Natural killer cell treated with Interleukin-12 subunit alpha and Interleukin-12 subunit beta and Interleukin-15 and Interleukin-18, amount 100 ng/mL, for 72 hours (primary cell): ENCODE results near the gene HIPK2. TPM values are rescaled to one million over a fixed set of nuclear protein-coding genes. Genes with fewer than 3 reads are reported as not detected.

Source experiments
- ATAC-seq, 2 donors: fragments of 150-1000 bp; cut with Tn5 transposase in 1 of 2; sonication (Bioruptor Pico), chemical (Tn5 transposase) in 1 of 2; 2 replicates each; pipeline ENCODE4 v1.10.0; 2021
- DNase-seq: peaks from one replicate; pipeline ENCODE4 v3.0.0; 2022; ENCODE audit warnings: low spot score
- H3K27ac Mint-ChIP-seq, 2 donors: 1 replicate in 1 of 2; 2 replicates in 1 of 2; pipeline ENCODE4 v1.8.0; 2022; ENCODE audit warnings: mixed read lengths in 2 of 2, mild to moderate bottlenecking in 1 of 2, moderate library complexity in 1 of 2
- H3K27me3 Mint-ChIP-seq, 2 donors: 1 replicate in 1 of 2; 2 replicates in 1 of 2; pipeline ENCODE4 v1.8.0; 2022; ENCODE audit warnings: mixed read lengths in 2 of 2
- H3K36me3 Mint-ChIP-seq: one replicate; pipeline ENCODE4 v1.8.0; 2022; ENCODE audit warnings: mixed read lengths
- H3K4me1 Mint-ChIP-seq, 2 donors: 1 replicate in 1 of 2; 2 replicates in 1 of 2; pipeline ENCODE4 v1.8.0; 2022; ENCODE audit warnings: low read depth in 2 of 2, mixed read lengths in 2 of 2, mild to moderate bottlenecking in 1 of 2
- H3K4me3 Mint-ChIP-seq: one replicate; pipeline ENCODE4 v1.8.0; 2022; ENCODE audit warnings: mixed read lengths
- H3K9me3 Mint-ChIP-seq: 2 replicates; pipeline ENCODE4 v1.8.0; 2022; ENCODE audit warnings: mixed read lengths
- total RNA-seq, 2 donors: library from RNA; stranded (reverse); gene quantifications; one replicate each; pipeline ENCODE4 v1.2.3, GENCODE V29; 2022

The HIPK2 gene
- total RNA-seq, 2 donors from 2014 or later: 152 to 245 TPM

DNA sequence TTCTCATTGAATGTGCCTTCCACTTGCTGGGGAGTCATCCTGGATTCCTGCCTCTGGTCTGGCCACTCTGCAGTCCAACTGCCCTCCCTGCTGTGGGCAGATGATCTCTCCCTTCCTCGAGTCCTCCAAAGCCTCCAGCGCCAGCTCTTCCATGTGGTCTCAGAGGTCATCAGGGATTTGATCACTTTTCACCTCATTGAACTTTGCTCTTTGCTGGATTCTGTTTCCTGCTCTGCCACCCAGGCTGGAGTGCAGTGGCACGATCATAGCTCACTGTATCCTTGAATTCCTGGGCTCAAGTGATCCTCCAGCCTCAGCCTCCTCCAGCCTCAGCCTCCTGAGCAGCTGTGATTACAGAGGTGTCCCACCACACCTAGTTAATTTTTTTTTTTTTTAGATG is 29.2 kb upstream of the HIPK2 start:
- Mint-ChIP-seq H3K27ac (peak overlapping the region in 1 of 2 donors; percentile 84), H3K36me3 (peaks cover 24% of the 10 kb centered on the region), H3K27me3 (no peaks in the 10 kb centered on the region), H3K4me1 (peaks cover 33 to 52% of the 10 kb centered on the region in 2 donors), H3K9me3 (peaks cover 11% of the 10 kb centered on the region), H3K4me3 (no peak overlapping the region)
- DNase-seq: no peak
- no peak for ATAC-seq

DNA sequence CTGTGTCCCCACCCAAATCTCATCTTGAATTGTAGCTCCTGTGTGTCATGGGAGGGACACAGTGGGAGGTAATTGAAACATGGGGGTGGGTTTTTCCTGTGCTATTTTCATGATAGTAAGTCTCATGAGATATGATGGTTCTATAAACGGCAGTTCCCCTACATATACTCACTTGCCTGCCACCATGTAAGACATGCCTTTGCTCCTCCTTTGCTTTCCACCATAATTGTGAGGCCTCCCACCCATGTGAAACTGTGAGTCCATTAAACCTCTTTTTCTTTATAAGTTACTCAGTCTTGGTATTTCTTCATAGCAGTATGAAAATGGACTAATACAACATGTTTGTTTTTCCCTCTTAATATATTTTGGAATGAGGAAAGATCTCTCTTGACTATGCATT is 26.8 kb upstream of the HIPK2 start:
- no peak for DNase-seq
- Mint-ChIP-seq H3K4me1 (peaks cover 24 to 41% of the 10 kb centered on the region in 2 donors), H3K9me3 (peaks cover 11% of the 10 kb centered on the region), H3K4me3 (no peak overlapping the region), H3K27ac (peak overlapping the region in 1 of 2 donors; percentile 50), H3K27me3 (no peaks in the 10 kb centered on the region), H3K36me3 (peaks cover 24% of the 10 kb centered on the region)
- ATAC-seq: no peak

DNA sequence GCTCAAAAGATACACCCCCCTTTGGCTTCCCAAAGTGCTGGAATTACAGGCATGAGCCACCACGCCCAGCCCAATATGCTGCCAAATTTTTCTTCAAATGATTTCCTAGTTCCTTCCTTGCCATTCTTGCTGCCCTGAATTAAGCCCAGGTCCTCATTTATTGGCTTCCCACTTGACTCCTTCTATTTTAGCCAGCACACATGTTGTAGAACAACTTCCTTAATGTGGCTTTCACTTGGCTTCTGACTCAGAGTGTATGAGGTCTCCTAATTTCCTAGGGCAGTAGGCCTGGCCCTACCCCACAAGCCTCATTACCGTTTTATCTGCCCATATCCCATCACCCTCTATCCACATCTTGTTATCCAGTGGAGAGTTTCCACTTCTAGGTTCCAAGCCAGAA is 21.8 kb upstream of the HIPK2 start:
- no peak overlapping the region for H3K4me3 Mint-ChIP-seq
- peak overlapping the region in 1 of 2 donors; percentile 76 for H3K27ac Mint-ChIP-seq
- no peak for DNase-seq
- peaks cover 12% of the 10 kb centered on the region for H3K9me3 Mint-ChIP-seq
- peaks cover 25% of the 10 kb centered on the region for H3K36me3 Mint-ChIP-seq
- H3K27me3 Mint-ChIP-seq: no peaks in the 10 kb centered on the region
- peak in 1 of 2 donors; percentile 56 for ATAC-seq
- H3K4me1 Mint-ChIP-seq: peaks cover 25 to 39% of the 10 kb centered on the region in 2 donors

DNA sequence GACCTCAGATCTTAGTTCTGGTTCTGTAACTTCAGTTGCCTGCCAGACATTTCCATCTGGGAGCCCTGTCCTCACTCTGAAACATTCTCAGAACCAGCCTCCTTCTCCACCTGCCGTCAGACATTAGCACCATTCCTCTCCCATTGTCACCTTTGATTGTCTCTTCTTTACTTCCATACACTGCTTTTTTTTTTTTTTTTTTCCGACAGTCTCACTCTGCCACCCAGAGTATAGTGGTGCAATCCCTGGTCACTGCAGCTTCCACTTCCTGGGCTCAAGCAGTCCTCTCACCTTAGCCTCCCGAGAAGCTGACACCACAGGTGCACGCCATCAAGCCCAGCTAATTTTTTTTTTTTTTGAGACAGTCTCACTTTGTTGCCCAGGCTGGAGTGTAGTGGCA is 21.1 kb upstream of the HIPK2 start:
- DNase-seq (no peak), ATAC-seq (no peak)
- peaks cover 25 to 36% of the 10 kb centered on the region in 2 donors for H3K4me1 Mint-ChIP-seq
- H3K27me3 Mint-ChIP-seq: no peaks in the 10 kb centered on the region
- peaks cover 12% of the 10 kb centered on the region for H3K9me3 Mint-ChIP-seq
- H3K36me3 Mint-ChIP-seq: peaks cover 22% of the 10 kb centered on the region
- H3K4me3 Mint-ChIP-seq: no peak overlapping the region
- H3K27ac Mint-ChIP-seq: peak overlapping the region in 1 of 2 donors; percentile 76

DNA sequence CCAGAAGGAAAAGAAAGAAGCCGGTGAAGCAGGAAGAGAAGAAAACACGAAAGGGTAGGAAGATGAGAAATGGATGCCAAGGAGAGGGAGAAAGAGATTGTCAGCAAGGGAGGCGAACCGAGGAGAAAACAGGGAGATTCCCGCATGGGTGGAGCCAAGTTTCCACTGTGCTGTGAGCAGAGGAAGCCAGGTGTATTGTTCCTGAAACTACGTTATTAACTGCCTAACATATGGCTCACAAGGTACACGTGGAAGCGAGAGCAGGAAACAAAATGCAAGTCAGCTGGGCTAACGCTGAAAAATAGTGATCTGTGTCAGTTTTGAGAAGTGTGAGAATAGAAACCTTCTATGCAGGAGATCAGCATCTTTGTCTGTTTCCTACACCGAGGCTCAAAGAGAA is 20.4 kb upstream of the HIPK2 start:
- DNase-seq (no peak), ATAC-seq (no peak)
- peaks cover 12% of the 10 kb centered on the region for H3K9me3 Mint-ChIP-seq
- H3K27ac Mint-ChIP-seq: peak overlapping the region in 1 of 2 donors; percentile 67
- peaks cover 25 to 35% of the 10 kb centered on the region in 2 donors for H3K4me1 Mint-ChIP-seq
- no peak overlapping the region for H3K4me3 Mint-ChIP-seq
- H3K36me3 Mint-ChIP-seq: peaks cover 20% of the 10 kb centered on the region
- no peaks in the 10 kb centered on the region for H3K27me3 Mint-ChIP-seq

DNA sequence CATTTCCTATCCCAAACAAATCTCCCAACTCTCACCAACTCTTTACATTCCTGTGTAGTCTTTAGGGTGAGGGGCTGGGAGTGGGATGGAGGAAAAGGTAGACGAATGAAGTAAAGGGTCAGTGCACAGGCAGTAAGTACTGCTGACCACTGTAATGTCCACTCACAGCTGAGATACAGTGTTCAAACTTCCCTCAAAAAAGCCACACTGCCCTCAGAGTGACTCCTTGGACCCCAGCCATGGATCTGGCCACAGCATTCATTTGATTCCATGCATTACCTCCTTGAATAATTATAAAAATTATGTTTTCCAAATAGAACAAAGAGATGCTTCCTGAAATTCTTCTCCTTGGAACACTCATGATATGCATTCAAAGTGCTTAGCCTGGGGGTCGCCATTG is 19.8 kb upstream of the HIPK2 start:
- DNase-seq (no peak), ATAC-seq (no peak)
- Mint-ChIP-seq H3K36me3 (peaks cover 15% of the 10 kb centered on the region), H3K9me3 (peaks cover 6% of the 10 kb centered on the region), H3K4me3 (no peak overlapping the region), H3K27ac (peak overlapping the region in 1 of 2 donors; percentile 67), H3K4me1 (peaks cover 19 to 29% of the 10 kb centered on the region in 2 donors), H3K27me3 (no peaks in the 10 kb centered on the region)

DNA sequence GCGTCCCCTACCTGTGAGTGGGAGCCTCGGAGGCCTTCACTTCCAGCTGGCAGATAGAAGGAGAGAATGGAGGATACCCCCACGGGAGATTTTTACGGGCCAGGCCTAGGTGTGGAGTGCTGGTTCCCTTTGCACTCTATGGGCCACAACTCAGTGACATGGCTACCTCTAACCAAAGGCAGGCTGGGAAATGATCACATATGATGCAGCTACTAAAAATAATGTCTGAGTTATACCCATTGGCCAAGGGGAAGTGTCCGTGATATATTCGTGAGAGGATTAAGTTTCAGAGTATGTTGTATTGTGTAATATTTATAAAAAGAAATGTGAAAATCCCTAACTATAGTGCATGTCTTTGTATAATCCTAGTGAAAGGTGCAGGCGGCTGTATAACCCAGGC is 13.5 kb upstream of the HIPK2 start:
- ATAC-seq (no peak), DNase-seq (no peak)
- H3K4me3 Mint-ChIP-seq: no peak overlapping the region
- H3K27me3 Mint-ChIP-seq: no peaks in the 10 kb centered on the region
- no peak overlapping the region for H3K27ac Mint-ChIP-seq
- H3K36me3 Mint-ChIP-seq: peaks cover 13% of the 10 kb centered on the region
- peaks cover 4% of the 10 kb centered on the region for H3K9me3 Mint-ChIP-seq
- H3K4me1 Mint-ChIP-seq: peaks cover 3 to 5% of the 10 kb centered on the region in 2 donors

DNA sequence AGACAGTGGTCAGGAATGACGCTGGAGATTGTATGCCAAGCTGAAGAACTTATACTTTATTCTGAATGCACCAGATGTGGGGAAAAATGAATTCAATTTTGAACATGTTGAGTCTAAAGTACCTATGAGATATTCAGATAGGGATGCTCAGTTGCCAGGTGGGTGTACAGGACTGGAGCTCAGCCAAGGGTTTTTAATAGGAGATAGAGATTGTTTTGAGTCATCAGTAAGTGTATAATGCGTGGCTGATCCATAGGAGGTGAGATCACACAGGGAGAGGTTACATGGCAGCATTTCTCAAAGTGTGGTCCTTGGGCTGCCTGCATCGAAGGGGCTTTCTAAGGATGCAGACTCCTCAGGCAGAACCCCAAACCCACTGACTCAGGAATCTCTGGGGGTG is 6.8 kb upstream of the HIPK2 start:
- ATAC-seq (no peak), DNase-seq (no peak)
- Mint-ChIP-seq H3K9me3 (no peaks in the 10 kb centered on the region), H3K4me3 (no peak overlapping the region), H3K27ac (no peak overlapping the region), H3K4me1 (peaks cover 6 to 14% of the 10 kb centered on the region in 2 donors), H3K27me3 (no peaks in the 10 kb centered on the region), H3K36me3 (peaks cover 9% of the 10 kb centered on the region)

DNA sequence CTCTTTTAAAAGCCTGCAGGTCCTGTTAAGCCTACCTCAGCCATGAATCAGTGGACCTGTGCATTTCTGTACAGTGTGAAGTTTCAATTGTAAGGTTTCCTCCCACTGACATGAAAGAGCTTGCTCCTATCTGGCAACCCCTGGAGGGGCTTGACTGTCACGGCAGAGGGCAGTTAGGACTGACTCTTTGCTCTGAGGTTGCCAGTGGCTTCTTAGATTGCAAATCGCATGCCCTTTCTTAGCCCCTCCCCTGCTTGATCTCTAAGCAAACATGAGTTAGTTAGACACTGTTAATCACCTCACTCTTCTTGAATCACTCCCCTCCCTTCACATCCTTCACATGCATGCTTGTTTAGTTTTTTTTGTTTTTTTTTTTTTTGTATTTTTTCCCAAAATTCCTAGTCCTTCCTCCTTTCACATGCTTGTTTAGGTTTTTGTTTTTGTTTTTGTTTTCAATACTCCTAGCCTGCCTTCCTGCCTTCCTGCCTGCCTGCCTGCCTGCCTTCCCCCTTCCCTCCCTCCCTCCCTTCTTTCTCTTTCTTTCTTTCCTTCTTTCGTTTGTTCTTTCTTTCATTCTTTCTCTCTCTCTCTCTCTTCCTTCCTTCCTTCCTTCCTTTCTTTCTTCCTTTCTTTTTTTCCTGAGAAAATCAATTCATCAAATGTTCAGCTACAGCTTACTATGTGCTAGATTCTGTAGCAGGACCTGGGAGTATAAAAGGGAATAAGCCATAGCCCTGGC is 6.0 kb upstream of the HIPK2 start:
- Mint-ChIP-seq H3K27me3 (no peaks in the 10 kb centered on the region), H3K27ac (no peak overlapping the region), H3K9me3 (no peaks in the 10 kb centered on the region), H3K4me1 (peaks cover 15 to 21% of the 10 kb centered on the region in 2 donors), H3K4me3 (no peak overlapping the region), H3K36me3 (peaks cover 13% of the 10 kb centered on the region)
- DNase-seq: no peak
- ATAC-seq: no peak

DNA sequence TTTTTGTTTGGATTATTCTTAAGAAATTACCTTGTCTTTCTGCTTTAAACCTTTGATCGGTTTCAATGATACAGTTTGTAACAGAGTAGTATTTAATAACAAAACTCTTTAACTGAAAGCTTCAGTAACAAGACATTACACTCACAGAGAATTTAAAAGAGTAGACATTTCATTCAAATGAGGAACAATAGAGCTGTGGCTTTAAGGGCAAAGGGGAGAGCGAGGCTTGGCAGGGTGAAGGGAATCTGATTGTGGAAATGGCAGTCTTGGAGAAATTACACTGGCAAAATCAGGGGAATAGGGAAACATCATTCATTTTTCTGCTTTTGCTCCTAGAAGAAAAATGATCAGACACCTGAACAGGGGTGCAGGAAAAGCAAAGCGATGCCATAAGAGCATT is 5.1 kb upstream of the HIPK2 start:
- H3K4me3 Mint-ChIP-seq: no peak overlapping the region
- peaks cover 19 to 24% of the 10 kb centered on the region in 2 donors for H3K4me1 Mint-ChIP-seq
- no peak overlapping the region for H3K27ac Mint-ChIP-seq
- DNase-seq (no peak), ATAC-seq (no peak)
- no peaks in the 10 kb centered on the region for H3K9me3 Mint-ChIP-seq
- H3K36me3 Mint-ChIP-seq: peaks cover 13% of the 10 kb centered on the region
- no peaks in the 10 kb centered on the region for H3K27me3 Mint-ChIP-seq

DNA sequence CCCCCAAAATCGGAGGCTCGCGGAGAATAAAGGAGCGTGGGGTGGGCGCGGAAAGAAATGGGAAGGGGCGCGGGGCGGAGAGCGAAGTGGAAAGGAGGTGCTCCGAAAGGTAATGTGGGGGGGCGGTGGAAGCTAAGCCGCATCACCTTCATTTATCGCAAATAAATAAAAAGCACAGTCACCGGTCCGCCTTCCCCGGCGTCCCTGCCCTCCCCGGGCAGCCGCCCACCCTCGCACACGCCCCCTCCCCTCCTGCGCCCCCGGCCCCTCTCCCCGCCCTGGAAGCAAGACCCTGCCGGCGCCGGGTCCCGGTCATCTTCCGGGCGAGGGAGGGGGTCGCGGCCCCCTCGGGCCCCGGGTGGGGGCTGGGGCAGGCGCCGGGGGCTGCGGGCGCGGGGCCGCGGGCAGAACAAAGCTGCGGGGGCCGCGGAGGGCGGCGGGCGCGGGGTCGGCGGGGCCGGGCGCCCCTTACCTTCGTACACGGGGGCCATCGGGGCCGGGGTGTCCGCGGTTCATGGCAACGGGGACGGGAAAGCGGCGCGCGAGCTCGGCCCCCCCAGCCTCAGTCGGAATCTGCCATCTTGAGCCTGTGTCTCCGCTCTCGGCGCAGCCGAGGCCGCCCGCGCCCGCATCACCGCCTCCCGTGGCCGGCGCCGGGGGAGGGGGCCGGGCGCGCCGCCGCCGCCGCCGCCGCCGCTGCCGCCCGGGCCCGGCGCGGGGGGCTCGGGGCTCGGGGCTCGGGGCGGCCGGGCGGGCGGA is 486 bp downstream of the HIPK2 start:
- peak; percentile 41 to 44 for ATAC-seq
- peak overlapping the region; percentile 99 for H3K4me3 Mint-ChIP-seq
- no peaks in the 10 kb centered on the region for H3K9me3 Mint-ChIP-seq
- no peaks in the 10 kb centered on the region for H3K27me3 Mint-ChIP-seq
- peak overlapping the region; percentile 99 to 100 for H3K27ac Mint-ChIP-seq
- no peak for DNase-seq
- H3K36me3 Mint-ChIP-seq: peaks cover 29% of the 10 kb centered on the region
- peaks cover 59 to 60% of the 10 kb centered on the region in 2 donors for H3K4me1 Mint-ChIP-seq

DNA sequence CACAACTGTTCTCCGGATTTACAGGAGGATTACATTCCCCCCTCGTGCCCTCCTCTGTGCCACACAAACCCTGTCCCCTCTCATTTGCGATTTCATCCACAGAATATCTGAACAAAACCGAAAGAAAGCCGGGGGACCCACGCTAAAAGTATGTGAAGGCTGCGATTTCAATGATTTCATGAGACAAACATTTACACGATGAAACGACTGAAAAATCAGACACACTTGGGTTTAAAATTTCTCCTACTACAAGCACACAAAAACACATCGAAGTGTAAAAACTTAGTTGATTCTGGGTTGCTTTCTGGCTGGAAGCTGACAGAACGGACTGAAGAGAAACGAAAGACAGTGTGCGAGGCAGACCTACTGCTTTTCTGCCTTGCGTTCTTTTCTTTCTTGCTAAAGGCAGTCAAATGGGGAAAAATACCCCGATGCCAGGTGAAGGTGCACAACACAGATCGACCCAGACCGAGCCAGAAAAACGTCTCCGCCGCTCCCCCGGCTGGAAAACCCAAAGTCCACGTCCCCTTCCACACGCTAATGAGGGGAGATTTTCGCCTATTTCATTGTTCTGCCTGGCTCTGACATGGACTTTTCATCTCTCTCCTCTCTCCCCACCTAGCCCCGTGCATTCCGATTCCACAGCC is 1.2 kb downstream of the HIPK2 start:
- H3K9me3 Mint-ChIP-seq: no peaks in the 10 kb centered on the region
- peaks cover 32% of the 10 kb centered on the region for H3K36me3 Mint-ChIP-seq
- peaks cover 62 to 67% of the 10 kb centered on the region in 2 donors for H3K4me1 Mint-ChIP-seq
- ATAC-seq (no peak), DNase-seq (peak; percentile 61)
- peak overlapping the region; percentile 99 to 100 for H3K27ac Mint-ChIP-seq
- peak overlapping the region; percentile 99 for H3K4me3 Mint-ChIP-seq
- H3K27me3 Mint-ChIP-seq: no peaks in the 10 kb centered on the region

DNA sequence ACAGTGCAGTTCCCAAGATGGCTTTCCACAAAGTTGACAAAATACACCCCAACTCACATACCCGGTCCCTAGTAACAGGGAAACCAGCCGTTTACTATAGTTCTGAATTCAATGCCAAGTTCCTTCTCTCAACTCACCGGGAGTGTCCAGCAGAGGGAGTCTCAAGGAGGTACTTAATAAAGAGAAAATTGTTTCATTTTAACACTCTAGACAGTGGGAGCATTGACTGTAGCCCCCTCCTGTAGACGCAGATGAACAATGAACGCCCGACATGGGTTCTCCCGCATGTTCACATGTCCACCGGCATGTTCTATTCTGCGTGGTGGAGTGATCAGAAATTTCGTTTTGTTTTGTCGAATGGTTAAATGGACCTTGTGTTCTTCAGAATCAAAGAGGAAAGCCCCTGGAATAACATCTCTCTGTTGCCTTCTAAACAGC is 1.9 kb downstream of the HIPK2 start:
- ATAC-seq (peak; percentile 48 to 59), DNase-seq (peak; percentile 79)
- H3K4me1 Mint-ChIP-seq: peaks cover 66 to 75% of the 10 kb centered on the region in 2 donors
- H3K27ac Mint-ChIP-seq: peak overlapping the region; percentile 99 to 100
- H3K9me3 Mint-ChIP-seq: no peaks in the 10 kb centered on the region
- no peaks in the 10 kb centered on the region for H3K27me3 Mint-ChIP-seq
- H3K36me3 Mint-ChIP-seq: peaks cover 35% of the 10 kb centered on the region
- peak overlapping the region; percentile 99 for H3K4me3 Mint-ChIP-seq

DNA sequence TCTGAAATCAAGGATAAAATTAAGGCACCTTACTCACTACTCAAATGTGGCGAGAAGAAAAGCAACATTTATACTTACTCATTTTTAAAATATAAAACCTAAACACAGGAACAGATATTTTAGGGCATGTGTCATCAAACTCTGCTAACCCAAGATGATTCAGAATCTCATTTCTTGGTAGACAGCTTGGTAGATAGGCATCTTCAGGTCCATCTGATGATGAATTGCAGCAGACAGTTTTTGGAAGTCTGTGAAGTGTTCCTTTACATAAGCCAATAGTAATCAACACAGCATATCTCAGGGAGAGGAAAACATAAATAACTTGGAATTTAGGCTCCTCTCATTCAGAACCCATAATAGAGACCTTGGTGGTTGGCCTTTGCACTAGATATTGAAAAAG is 3.4 kb downstream of the HIPK2 start:
- H3K4me1 Mint-ChIP-seq: peaks cover 63 to 75% of the 10 kb centered on the region in 2 donors
- ATAC-seq: peak in 1 of 2 donors; percentile 49
- H3K27ac Mint-ChIP-seq: peak overlapping the region; percentile 99 to 100
- peaks cover 30% of the 10 kb centered on the region for H3K36me3 Mint-ChIP-seq
- H3K4me3 Mint-ChIP-seq: peak overlapping the region; percentile 99
- no peaks in the 10 kb centered on the region for H3K27me3 Mint-ChIP-seq
- H3K9me3 Mint-ChIP-seq: no peaks in the 10 kb centered on the region
- DNase-seq: no peak
